LNCAP (cell line): Measurements from ENCODE around the gene RNF5.

Experiments
- TF ChIP-seq, protein P1 (sequence below): fragments of 450-650 bp; IDR thresholded peaks from 2 replicates; pipeline ENCODE4 v1.5.1; 2017; ENCODE audit warnings: mild to moderate bottlenecking

RNF5 gene, protein sequence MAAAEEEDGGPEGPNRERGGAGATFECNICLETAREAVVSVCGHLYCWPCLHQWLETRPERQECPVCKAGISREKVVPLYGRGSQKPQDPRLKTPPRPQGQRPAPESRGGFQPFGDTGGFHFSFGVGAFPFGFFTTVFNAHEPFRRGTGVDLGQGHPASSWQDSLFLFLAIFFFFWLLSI

DNA sequence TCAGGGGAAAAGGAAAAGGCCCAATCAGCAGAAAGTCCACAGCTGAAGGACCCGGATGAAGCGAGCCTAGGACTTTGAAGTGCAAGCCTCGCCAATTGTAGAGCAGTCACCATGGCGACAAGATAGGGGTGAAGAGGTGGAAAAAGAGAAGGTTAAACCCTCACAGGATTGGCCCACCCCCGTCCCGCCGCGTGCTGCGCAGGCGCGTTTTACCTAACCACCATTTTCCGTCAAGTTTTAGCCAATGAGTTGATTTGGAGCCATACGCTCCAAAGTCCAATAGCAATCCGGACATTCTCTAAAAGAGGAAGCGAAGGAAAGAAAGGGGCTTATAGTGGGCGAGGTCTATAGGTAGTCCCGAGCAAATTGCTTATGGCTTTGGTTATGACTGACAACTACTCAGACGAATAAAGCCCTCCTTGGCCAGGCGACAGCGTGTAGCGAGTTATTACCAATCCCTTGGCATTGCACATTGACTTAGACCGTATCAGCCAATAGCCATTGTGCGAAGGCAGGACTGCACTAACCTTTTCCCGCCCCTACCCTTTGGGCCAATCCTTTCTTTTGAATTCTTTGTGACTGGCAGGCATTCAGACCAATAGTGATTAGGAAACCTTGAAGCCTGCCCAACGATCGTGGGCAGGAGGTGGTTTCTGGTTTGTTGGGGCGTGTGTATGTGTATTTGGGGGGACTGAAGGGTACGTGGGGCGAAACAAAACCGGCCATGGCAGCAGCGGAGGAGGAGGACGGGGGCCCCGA, at the start of gene RNF5:
TSS of gene RNF5 (plus strand) at position 618 of the 759 bp plus-strand sequence. CDS start at position 725, 107 bp downstream.
- TF ChIP-seq, protein P1, sequence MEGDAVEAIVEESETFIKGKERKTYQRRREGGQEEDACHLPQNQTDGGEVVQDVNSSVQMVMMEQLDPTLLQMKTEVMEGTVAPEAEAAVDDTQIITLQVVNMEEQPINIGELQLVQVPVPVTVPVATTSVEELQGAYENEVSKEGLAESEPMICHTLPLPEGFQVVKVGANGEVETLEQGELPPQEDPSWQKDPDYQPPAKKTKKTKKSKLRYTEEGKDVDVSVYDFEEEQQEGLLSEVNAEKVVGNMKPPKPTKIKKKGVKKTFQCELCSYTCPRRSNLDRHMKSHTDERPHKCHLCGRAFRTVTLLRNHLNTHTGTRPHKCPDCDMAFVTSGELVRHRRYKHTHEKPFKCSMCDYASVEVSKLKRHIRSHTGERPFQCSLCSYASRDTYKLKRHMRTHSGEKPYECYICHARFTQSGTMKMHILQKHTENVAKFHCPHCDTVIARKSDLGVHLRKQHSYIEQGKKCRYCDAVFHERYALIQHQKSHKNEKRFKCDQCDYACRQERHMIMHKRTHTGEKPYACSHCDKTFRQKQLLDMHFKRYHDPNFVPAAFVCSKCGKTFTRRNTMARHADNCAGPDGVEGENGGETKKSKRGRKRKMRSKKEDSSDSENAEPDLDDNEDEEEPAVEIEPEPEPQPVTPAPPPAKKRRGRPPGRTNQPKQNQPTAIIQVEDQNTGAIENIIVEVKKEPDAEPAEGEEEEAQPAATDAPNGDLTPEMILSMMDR = no peak

DNA sequence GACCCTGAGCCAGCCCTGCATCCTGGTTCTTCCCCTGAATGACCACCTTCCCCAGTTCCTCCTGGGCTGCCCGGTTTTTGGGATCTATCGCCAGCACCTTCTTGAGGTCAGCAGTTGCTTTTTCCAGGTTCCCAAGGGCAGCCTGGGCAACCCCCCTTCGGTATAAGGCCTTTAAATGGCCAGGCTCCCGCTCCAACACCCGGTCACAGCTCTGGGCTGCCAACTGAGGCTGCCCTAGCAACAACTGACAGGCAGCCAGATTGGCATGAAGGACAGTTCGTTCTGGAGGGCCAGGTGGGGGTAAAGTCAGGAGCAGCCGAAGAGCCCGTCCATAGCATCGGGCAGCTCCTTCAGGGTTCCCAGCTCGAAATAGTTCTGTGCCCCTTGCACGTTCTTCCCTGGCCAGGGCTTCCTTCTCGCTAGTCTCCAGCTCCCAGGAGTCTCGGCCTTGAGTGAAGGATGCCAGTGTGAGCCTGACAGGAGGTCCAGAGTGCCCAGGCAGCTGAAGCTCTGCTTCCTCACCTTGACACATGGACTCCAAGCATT, 49.4 kb upstream of the RNF5 start:
- TF ChIP-seq, protein P1 = no peak

DNA sequence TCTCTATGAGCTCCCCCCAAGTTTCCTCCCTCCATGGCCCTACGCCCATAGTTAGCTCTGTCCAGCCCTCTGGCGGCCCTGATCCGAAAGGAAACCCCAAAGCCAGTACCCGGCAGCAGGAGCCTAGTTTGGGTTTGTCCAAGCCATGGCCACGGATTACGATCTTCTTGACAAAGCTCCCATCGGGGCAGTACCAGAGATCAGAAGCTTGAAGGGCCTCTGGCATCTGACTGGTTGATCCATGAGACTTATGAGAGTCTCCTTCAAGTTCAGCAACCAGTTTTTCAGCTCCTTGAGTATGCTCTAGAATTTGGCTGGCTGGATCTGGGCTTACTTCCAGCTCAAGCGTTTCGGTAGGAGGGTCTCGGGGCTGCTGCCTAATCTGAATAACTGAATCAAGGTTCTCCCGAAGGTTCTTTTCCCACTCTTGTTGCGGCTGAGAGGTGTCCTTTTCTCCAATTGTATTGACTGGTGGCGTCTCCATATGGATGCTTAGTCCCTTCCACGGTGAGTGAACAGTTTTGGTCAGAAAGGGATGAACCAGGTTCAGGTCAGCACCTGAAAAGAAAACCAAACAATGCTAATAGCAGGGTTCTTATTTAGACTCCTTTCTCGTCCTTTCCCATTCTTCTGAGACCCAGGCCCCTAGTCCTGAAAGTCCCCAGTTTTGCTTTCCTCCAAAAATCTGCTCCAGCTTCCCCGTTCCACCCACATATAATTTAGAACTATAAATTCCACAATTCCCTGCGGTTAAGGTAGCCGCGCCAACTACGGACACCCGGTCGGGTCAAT, 48.7 kb upstream of the RNF5 start:
- TF ChIP-seq, protein P1 = no peak

DNA sequence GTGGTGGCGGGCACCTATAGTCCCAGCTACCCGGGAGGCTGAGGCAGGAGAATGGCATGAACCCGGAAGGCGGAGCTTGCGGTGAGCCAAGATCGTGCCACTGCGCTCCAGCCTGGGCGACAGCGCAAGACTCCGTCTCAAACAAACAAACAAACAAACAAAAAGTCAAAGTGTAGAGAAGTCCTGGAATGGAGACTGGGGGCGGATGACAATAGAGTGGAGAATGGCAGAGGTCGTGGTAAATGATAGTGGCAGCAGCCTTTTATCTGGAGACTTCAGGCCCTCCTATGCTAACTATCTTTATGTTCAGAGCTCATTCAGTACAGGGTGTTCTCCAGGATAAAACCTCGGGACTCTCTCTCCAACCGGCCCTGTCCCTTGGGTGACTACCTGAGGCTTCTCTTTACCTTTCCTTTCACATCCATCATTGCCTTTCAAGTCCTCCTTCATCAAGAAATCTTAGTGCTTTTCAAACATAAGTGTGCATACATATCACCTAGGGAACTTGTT, 46.7 kb upstream of the RNF5 start:
- TF ChIP-seq, protein P1 = no peak

DNA sequence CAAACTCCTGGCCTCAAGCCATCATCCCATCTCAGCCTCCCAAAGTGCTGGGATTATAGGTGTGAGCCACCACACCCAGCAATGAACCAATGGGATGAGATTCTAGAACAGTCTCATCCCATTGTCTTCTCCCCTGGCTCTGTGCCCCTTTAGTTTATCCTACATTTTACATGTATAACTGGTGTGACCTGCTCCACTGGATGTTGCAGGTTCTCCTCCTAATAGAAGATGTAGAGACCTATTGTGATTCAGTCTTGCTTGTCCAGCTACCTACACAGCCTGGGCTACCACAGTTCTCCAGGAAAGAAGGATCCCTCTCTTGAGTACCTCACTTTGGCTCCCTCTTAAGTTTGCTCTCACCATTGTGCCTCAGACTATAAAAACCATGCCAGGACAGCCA, 46.1 kb upstream of the RNF5 start:
- TF ChIP-seq, protein P1 = no peak

DNA sequence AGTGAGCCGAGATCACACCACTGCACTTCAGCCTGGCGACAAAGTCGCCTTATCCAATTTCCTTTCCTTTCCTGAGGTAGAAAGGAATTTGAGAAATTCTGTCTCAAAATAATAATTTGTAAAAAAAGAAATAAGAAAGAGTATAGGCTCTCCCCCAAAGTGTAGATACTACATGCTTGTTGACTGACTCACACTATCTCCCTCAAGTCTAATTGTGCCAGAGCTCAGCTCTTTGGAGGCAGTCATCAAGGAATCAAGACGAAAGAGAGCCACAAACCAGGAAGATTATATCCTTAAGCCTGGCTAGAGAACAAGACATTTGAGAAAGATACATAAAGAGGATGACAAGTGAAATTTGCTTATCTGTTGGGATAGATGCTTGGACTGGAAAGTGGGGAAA, 44.4 kb upstream of the RNF5 start:
- TF ChIP-seq, protein P1 = no peak

DNA sequence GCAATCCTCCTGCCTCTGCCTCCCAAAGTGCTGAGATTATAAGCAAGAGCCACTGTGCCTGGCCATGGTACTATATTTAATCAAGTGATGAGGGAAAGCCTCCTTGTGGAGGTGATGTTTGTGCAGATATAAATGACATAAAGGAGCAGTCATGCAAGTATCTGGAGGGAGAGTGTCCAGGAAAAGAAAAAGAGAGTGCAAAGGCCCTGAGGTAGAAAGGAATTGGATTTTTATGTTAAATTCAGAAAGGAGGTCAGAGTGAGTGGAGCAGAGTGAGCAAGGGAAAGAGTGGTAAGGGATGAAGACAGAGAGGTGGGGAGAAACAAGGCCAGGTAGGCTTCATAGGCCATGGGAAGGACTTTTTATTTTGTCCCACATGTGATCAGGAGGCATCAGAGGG, 40.8 kb upstream of the RNF5 start:
- TF ChIP-seq, protein P1 = no peak
